Neural progenitor cell (in vitro differentiated cells): ENCODE data around the gene PDE6B. TPM values are rescaled to one million over a fixed set of nuclear protein-coding genes. Genes with fewer than 3 reads are reported as not detected.
"Not testable (repeated sequence)": the region's sequence is repeated elsewhere in the genome, so short reads cannot be mapped to it uniquely, and the experiment has no call there.

Experiments used
- DNase-seq: peaks from one replicate; pipeline ENCODE4 v3.0.0-alpha.2; 2016; ENCODE audit warnings: low spot score
- H2AFZ ChIP-seq: fragments of 200-600 bp; sonication (generic); replicated peaks from 2 replicates; pipeline ENCODE4 v1.6.1; 2016; ENCODE audit warnings: antibody characterized with exemption
- H3F3A ChIP-seq: fragments of 200-600 bp; sonication (generic); 2 replicates; pipeline ENCODE4 v1.6.1; 2016; ENCODE audit warnings: antibody characterized with exemption, low read depth
- H3K27ac ChIP-seq: fragments of 200-600 bp; sonication (generic); 2 replicates; pipeline ENCODE4 v1.5.1; 2016; ENCODE audit warnings: mild to moderate bottlenecking
- H3K27me3 ChIP-seq: fragments of 200-600 bp; sonication (generic); 2 replicates; pipeline ENCODE4 v1.6.1; 2016; ENCODE audit warnings: mild to moderate bottlenecking, moderate library complexity
- H3K36me3 ChIP-seq: fragments of 200-600 bp; sonication (generic); 2 replicates; pipeline ENCODE4 v1.5.1; 2016
- H3K4me1 ChIP-seq: fragments of 200-600 bp; sonication (generic); 2 replicates; pipeline ENCODE4 v1.6.1; 2016; ENCODE audit warnings: mixed run types
- H3K4me2 ChIP-seq: fragments of 200-600 bp; sonication (generic); 2 replicates; pipeline ENCODE4 v1.6.1; 2016
- H3K4me3 ChIP-seq: fragments of 200-600 bp; sonication (generic); 2 replicates; pipeline ENCODE4 v1.5.1; 2016
- H3K79me2 ChIP-seq: fragments of 200-600 bp; sonication (generic); 2 replicates; pipeline ENCODE4 v1.6.1; 2016; ENCODE audit warnings: low read depth
- H3K9ac ChIP-seq: fragments of 200-600 bp; sonication (generic); 2 replicates; pipeline ENCODE4 v1.6.1; 2016
- H3K9me3 ChIP-seq: fragments of 200-600 bp; sonication (generic); 2 replicates; pipeline ENCODE4 v1.5.1; 2016; ENCODE audit warnings: low read depth
- H4K20me1 ChIP-seq: fragments of 200-600 bp; sonication (generic); 2 replicates; pipeline ENCODE4 v1.6.1; 2016; ENCODE audit warnings: low read depth
- H3K27ac Mint-ChIP-seq: 3 replicates; pipeline ENCODE4 v1.8.0; 2021; ENCODE audit warnings: mixed read lengths
- H3K27me3 Mint-ChIP-seq: 2 replicates; pipeline ENCODE4 v1.8.0; 2022; ENCODE audit warnings: low read depth, mild to moderate bottlenecking, inconsistent platforms, moderate library complexity, mixed read lengths; ENCODE audit not compliant: insufficient read depth
- H3K36me3 Mint-ChIP-seq: 3 replicates; pipeline ENCODE4 v1.8.0; 2021; ENCODE audit warnings: mixed read lengths
- H3K4me1 Mint-ChIP-seq: 3 replicates; pipeline ENCODE4 v1.8.0; 2021; ENCODE audit warnings: mixed read lengths
- H3K4me3 Mint-ChIP-seq: 3 replicates; pipeline ENCODE4 v1.8.0; 2021; ENCODE audit warnings: mild to moderate bottlenecking, moderate library complexity, mixed read lengths
- H3K9me3 Mint-ChIP-seq: 3 replicates; pipeline ENCODE4 v1.8.0; 2020; ENCODE audit warnings: mixed read lengths
- EZH2 ChIP-seq: fragments of 200-600 bp; sonication (generic); IDR thresholded peaks from 2 replicates; pipeline ENCODE4 v1.6.1; 2017; ENCODE audit warnings: antibody characterized with exemption, mild to moderate bottlenecking, moderate library complexity
- EZH2phosphoT487 ChIP-seq: fragments of 200-600 bp; sonication (generic); IDR thresholded peaks from 2 replicates; pipeline ENCODE4 v1.6.1; 2017; ENCODE audit warnings: antibody characterized with exemption
- total RNA-seq: library from RNA; depleted of rRNA; stranded (reverse); fragments of >200 nt; gene quantifications from 2 replicates; pipeline ENCODE4 v1.2.3, GENCODE V29; 2015; ENCODE audit warnings: low replicate concordance
- TF ChIP-seq, protein P1 (sequence below): fragments of 200-600 bp; sonication (generic); IDR thresholded peaks from 2 replicates; pipeline ENCODE4 v1.5.1; 2017; ENCODE audit warnings: antibody characterized with exemption, mild to moderate bottlenecking

Gene PDE6B
- total RNA-seq, 1 donor from 2014 or later, result 4.3 TPM

DNA sequence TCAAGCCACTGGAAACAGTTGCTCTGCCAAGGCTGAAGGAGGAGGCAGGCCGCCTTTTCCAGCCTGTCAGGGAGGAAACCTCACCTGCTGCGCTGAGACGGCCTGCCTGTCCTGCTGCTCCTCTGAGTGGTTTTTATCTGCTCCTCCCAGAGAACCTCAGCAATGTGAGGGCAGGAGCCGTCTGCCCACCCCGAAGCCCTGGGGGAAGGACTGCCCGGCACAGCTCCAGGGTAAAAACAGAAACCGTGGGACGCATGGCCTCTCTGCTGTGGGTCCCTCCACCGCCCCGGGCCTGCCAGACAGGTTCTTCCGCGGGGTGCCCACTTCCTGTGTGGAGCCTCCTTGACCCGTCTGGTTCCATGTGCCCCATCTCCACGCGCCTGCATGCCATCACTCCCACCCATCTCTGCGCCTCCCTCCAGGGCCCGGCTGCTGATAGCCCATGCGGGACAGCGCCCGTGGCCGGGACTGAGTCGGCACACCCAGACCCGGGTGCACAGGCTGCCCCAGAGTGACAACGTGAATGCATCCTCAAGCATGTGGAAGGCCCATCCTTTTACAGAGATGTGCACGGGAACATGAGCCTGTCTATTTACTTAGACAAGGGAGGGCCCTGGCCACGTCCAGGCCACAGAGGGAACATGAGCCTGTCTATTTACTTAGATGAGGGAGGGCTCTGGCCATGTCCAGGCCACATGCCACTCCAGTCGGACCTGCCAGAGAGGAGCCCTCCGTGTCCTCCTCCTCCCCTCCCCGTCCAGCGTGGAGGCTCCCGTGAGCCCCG lies 67.6 kb downstream of the PDE6B start:
- Histone ChIP-seq H2AFZ (no peak overlapping the region), H3K36me3 (no peaks in the 10 kb centered on the region), H4K20me1 (no peaks in the 10 kb centered on the region), H3K4me1 (peaks cover 9% of the 10 kb centered on the region), H3K4me2 (no peak overlapping the region), H3F3A (no peaks in the 10 kb centered on the region), H3K4me3 (no peak overlapping the region), H3K27ac (no peak overlapping the region), H3K9me3 (no peaks in the 10 kb centered on the region), H3K79me2 (no peaks in the 10 kb centered on the region), H3K9ac (no peak overlapping the region), H3K27me3 (peaks cover 3% of the 10 kb centered on the region)
- H3K36me3 Mint-ChIP-seq, result no peaks in the 10 kb centered on the region
- no peak overlapping the region for H3K27ac Mint-ChIP-seq
- no peak for TF ChIP-seq EZH2
- peaks cover 11% of the 10 kb centered on the region for H3K27me3 Mint-ChIP-seq
- no peaks in the 10 kb centered on the region for H3K9me3 Mint-ChIP-seq
- no peak overlapping the region for H3K4me3 Mint-ChIP-seq
- DNase-seq, result peak; percentile 5
- H3K4me1 Mint-ChIP-seq, result peaks cover 3% of the 10 kb centered on the region

- not testable (repeated sequence) for H3K27ac ChIP-seq, H3K9ac ChIP-seq, H3K36me3 Mint-ChIP-seq
These were observed 69.1 kb downstream of the PDE6B start for GRCh38 chr4:694341-694940.

DNA sequence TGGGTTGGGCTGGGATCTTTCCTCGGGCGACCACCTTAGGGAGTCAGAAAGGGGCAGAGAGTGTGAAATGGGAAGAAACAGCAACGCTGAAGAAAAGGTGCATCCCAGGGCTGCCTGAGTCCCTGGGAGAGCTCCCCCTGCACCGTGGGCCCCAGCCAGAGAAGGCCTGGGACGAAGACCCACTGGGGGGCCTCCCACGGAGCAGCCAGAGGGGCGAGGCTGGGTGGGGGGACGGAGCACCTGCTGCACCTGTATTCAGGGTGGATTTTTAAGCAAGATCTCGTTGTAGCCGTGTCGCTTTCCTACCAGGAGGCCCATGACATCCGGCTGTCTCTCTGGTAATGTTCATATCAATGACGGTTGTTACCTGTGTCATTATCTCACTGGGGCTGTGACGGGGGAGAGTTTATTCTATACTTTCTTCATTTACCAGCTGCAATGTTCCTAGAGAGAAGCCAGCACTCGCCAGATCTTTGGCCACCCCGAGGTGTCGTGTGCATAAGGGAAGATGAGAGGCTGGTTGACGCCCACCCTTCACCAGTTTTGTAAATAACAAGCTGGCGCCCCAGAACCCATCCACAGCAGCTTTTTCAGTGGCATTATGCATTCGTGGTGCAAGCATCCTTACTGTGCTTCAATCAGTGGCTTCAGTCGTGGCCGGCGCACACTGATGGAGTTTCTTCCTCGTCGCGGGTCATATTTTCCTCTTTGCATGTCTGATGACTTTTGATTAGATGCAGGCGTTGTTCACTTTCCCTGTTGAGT lies 74.6 kb downstream of the PDE6B start:
- Histone ChIP-seq H3K9me3 (no peaks in the 10 kb centered on the region), H3K9ac (no peak overlapping the region), H3F3A (no peaks in the 10 kb centered on the region), H3K27ac (no peak overlapping the region), H4K20me1 (no peaks in the 10 kb centered on the region), H3K79me2 (no peaks in the 10 kb centered on the region), H3K36me3 (no peaks in the 10 kb centered on the region), H3K4me3 (no peak overlapping the region), H3K27me3 (peaks cover 12% of the 10 kb centered on the region), H3K4me2 (no peak overlapping the region), H3K4me1 (no peaks in the 10 kb centered on the region), H2AFZ (no peak overlapping the region)
- Mint-ChIP-seq H3K9me3 (peaks cover 4% of the 10 kb centered on the region), H3K4me3 (no peak overlapping the region), H3K27me3 (peaks cover 12% of the 10 kb centered on the region), H3K36me3 (no peaks in the 10 kb centered on the region), H3K4me1 (peaks cover 3% of the 10 kb centered on the region), H3K27ac (peak overlapping the region; percentile 5)
- TF ChIP-seq EZH2phosphoT487 (no peak), EZH2 (no peak)
- TF ChIP-seq, protein P1, sequence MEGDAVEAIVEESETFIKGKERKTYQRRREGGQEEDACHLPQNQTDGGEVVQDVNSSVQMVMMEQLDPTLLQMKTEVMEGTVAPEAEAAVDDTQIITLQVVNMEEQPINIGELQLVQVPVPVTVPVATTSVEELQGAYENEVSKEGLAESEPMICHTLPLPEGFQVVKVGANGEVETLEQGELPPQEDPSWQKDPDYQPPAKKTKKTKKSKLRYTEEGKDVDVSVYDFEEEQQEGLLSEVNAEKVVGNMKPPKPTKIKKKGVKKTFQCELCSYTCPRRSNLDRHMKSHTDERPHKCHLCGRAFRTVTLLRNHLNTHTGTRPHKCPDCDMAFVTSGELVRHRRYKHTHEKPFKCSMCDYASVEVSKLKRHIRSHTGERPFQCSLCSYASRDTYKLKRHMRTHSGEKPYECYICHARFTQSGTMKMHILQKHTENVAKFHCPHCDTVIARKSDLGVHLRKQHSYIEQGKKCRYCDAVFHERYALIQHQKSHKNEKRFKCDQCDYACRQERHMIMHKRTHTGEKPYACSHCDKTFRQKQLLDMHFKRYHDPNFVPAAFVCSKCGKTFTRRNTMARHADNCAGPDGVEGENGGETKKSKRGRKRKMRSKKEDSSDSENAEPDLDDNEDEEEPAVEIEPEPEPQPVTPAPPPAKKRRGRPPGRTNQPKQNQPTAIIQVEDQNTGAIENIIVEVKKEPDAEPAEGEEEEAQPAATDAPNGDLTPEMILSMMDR, result no peak
- no peak for DNase-seq

More at GRCh38 chr4:694341-694940, 69.1 kb downstream of the PDE6B start:
- H3F3A ChIP-seq, H3K27ac Mint-ChIP-seq, H3K4me3 ChIP-seq, DNase-seq, H3K4me1 Mint-ChIP-seq, H3K36me3 ChIP-seq, H3K4me1 ChIP-seq, H4K20me1 ChIP-seq, H3K27me3 ChIP-seq, H3K9me3 Mint-ChIP-seq, H3K79me2 ChIP-seq, H3K4me2 ChIP-seq, H3K4me3 Mint-ChIP-seq, H3K9me3 ChIP-seq: not testable (repeated sequence)
- peaks cover 15% of the 10 kb centered on the region for H3K27me3 Mint-ChIP-seq
- H2AFZ ChIP-seq, result peak overlapping the region; percentile 47

DNA sequence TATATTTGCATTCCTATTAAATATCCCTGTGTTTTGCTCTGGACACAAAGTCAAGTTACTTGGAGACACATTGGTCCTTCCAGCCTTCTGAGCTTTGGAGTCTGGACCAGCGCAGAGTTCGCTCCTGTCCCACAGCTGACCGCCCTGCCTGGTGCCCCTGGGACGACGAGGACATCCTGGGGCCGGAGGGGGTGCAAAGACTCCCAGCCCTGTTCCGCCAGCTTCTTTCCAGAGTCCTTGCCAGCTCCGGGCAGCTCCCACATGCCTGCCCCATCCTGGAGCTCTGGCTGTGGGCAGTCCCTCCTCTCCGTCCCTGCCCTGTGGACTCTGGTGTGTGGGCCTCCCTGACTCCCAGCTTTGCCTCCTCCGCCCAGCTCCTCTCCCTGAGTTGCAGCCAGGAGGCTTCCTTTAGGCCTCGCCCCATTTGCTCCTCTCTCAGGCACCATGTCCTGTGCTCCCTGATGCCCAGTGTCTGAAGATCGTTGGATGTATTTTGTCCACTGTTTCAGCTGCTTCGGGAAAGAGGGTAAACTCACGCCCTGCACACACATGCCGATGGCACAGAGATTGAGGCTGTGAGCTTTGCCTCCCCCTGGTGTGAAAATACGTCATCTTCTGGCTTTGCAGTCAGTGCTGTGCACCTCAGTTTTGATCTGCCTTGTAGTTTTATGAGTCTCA lies 75.4 kb downstream of the PDE6B start:
- Histone ChIP-seq H2AFZ (no peak overlapping the region), H3K4me2 (no peak overlapping the region), H3K36me3 (no peaks in the 10 kb centered on the region), H4K20me1 (no peaks in the 10 kb centered on the region), H3K9me3 (no peaks in the 10 kb centered on the region), H3K79me2 (peaks cover under 1% of the 10 kb centered on the region), H3K9ac (no peak overlapping the region), H3K4me3 (no peak overlapping the region), H3K27me3 (peaks cover 15% of the 10 kb centered on the region), H3K27ac (no peak overlapping the region), H3F3A (no peaks in the 10 kb centered on the region), H3K4me1 (no peaks in the 10 kb centered on the region)
- H3K4me1 Mint-ChIP-seq, result peaks cover 3% of the 10 kb centered on the region
- H3K27ac Mint-ChIP-seq, result peak overlapping the region; percentile 5
- no peaks in the 10 kb centered on the region for H3K36me3 Mint-ChIP-seq
- peaks cover 12% of the 10 kb centered on the region for H3K27me3 Mint-ChIP-seq
- TF ChIP-seq, protein P1, result peak; percentile 25
- TF ChIP-seq EZH2phosphoT487, result no peak
- H3K4me3 Mint-ChIP-seq, result no peak overlapping the region
- H3K9me3 Mint-ChIP-seq, result peaks cover 4% of the 10 kb centered on the region
- DNase-seq, result no peak
